Fibroblast of skin of right quadriceps (primary cell): ENCODE measurements around the gene SMCO3.
"Not testable (repeated sequence)": the region's sequence is repeated elsewhere in the genome, so short reads cannot be mapped to it uniquely, and the experiment has no call there.

ENCODE experiments used
- DNase-seq: peaks from one replicate; pipeline ENCODE4 v3.0.0-alpha.2; 2013

The SMCO3 gene

DNA sequence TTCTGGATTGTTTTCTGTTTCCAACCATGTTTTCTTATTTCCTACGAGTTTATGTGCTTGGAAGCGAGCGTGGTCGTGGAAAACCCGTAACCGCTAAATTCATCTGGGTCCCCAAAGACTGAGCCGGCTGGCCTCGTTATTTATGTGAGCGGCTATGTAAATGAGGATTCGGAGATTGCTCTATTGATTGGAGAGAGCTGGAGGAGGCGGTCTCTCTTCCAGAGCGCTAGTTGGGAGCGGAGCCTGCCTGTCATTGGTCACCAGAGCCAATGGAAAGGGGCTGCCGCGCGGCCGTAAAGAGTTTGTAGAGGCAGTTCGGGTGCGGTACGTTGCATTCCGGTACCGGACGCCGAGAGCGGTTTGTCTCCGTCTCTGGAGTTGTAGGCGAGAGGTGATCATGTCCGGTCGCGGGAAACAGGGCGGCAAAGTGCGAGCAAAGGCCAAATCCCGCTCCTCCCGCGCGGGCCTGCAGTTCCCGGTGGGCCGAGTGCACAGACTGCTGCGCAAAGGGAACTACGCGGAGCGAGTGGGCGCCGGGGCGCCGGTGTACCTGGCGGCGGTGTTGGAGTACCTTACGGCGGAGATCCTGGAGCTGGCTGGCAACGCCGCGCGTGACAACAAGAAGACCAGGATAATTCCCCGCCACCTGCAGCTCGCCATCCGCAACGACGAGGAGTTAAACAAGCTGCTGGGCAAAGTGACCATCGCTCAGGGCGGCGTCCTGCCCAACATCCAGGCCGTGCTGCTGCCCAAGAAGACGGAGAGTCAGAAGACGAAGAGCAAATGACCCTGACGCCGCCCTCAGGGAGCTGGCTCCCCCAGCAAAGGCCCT, 39.7 kb downstream of the SMCO3 start:
- DNase-seq, result peak; percentile 96

GRCh38 chr12:14773685-14774073, 40.3 kb downstream of the SMCO3 start:
- no peak for DNase-seq

DNA sequence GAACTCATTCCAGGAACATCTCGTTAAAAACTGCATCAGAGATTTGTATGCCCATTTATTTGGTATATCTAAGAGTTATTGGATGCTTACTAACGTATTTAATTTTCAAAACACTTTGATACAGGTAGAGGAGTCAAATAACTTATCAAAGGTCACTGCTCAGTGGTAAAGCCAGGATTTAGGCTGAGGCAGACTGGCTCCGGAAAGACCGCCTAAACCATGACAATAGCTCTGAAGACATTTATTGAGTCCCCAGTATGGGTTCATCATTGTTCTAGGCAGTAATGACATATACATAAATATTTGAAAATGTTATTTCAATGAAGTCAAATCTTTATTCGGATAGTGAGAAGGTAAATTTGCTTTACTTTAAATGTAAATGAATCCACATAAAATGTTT, 41.0 kb downstream of the SMCO3 start:
- DNase-seq, result no peak

GRCh38 chr12:14771651-14772137, 42.3 kb downstream of the SMCO3 start:
- no peak for DNase-seq

GRCh38 chr12:14770496-14771461, 43.2 kb downstream of the SMCO3 start:
- peak; percentile 93 for DNase-seq

DNA sequence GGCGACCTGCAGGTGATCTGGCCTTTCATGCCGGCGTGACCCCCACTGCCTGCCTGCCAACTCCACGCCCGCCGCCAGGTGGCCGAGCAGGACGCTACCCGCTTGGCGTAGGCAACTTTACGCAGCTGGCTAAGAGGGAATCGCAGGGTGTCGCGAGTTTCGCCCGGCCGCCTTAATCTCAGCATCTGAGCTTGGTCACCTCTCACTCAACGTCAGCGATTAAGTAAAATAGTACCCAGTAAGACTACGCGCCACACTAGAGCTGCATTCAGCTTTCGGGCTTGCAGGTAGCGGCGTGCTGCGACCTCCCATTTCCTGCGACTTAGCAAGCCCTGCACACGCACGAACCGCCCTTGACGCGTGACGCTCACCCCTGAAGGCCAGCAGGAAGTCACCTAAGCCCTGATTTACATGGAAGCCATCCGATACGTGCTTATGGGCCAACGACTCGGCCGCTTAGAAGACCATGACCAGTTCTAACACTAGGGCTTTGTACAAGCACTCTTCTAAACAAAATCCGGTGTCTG, 44.0 kb downstream of the SMCO3 start:
- peak; percentile 70 for DNase-seq

DNA sequence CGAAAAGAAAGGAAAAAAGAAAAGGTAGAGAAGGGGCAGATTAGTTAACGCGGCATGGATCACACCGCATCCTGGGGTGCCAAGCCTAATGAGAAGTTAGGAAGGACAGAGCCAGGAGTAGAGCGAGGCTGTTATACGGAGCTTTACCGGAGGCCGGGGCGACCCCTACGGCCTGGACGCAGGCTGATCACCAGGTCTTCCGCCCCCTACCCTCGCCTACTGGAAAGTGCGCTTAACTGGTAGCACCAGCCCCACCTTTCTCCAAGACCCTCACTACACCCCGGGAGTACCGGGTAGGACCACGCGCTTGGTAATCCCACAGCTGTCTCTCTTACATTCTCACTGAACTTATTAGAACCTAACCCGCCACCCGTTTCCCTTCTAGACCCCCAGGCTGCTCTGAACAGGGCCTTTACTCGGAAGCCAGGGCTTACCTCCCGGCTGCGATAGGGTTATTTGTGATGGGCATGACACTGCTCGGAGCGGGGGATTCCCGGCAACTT, 44.5 kb downstream of the SMCO3 start:
- no peak for DNase-seq

DNA sequence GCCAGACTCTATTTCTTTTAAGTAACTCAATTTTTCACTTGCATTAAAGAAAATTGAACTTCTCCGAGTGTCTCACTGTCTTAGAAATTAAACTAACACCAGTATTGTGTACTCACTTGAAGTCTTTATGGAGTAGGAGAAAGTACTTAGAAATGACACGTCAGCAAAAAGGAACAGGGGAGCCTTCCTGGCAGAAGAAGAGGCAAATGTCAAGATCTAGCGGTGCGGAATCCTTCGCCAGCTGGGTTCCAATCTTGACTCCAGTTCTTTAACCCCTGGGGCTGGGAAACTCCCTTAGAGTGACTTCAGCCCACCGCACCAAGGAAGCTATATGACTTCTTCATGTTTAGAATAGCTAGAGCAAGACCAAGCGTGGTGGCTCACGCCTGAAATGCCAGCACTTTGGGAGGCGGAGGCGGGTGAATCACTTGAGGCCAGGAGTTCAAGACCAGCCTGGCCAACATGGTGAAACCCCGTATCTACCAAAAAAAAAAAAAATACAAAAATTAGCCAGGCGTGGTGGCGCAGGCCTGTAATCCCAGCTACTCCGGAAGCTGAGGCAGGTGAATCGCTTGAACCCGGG, 45.1 kb downstream of the SMCO3 start:
- DNase-seq, result peak; percentile 5

- DNase-seq, result no peak
Measured at GRCh38 chr12:14767617-14768016, 46.4 kb downstream of the SMCO3 start.

DNA sequence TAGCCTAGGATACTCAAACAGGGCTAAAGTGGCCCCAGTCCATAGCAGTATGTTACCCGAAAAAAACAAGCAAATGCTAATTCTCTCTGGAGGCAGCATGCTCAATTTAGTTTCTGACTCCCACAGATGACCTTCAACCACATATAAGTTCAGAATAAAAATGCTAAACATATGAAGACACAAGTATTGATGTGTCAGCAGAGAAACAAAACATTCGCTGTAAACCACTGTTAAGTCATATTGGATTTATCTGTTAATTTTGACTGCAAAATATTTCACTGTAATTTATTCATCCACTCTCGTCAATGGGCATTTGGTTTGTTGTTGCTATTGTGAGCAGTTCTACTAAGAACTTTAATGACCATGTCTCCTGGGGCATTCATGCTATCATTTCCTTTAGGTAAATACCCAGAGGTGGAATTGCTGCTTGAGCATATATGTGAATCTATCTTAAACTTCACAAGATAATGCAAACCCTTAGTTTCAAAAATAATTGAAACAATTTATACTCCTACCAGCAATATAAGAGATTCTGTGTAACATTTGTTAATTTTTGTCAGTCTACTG, 47.2 kb downstream of the SMCO3 start:
- DNase-seq, result no peak

DNA sequence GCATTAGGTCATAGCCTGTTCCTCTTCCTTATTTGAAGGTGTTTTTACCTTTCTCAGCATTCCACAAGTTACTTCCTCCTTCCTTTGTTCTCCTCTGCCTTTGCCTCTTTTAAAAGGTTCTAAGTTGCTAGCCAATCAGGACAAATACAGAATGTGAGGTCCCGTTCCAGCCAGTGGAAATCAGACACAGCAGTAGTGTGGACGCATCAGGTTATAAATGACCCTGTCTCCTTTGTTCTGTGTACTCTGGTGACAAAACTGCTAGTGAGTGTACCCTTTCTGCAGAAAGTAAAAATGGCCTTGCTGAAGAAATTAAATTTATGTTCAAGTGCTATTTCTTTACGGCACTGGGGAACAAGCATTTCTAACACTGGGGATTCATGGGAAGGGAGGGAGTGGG, 48.0 kb downstream of the SMCO3 start:
- DNase-seq, result not testable (repeated sequence)

- no peak for DNase-seq
Measured at GRCh38 chr12:14765398-14765797, 48.6 kb downstream of the SMCO3 start.

GRCh38 chr12:14759711-14760280, 54.2 kb downstream of the SMCO3 start:
- not testable (repeated sequence) for DNase-seq

DNA sequence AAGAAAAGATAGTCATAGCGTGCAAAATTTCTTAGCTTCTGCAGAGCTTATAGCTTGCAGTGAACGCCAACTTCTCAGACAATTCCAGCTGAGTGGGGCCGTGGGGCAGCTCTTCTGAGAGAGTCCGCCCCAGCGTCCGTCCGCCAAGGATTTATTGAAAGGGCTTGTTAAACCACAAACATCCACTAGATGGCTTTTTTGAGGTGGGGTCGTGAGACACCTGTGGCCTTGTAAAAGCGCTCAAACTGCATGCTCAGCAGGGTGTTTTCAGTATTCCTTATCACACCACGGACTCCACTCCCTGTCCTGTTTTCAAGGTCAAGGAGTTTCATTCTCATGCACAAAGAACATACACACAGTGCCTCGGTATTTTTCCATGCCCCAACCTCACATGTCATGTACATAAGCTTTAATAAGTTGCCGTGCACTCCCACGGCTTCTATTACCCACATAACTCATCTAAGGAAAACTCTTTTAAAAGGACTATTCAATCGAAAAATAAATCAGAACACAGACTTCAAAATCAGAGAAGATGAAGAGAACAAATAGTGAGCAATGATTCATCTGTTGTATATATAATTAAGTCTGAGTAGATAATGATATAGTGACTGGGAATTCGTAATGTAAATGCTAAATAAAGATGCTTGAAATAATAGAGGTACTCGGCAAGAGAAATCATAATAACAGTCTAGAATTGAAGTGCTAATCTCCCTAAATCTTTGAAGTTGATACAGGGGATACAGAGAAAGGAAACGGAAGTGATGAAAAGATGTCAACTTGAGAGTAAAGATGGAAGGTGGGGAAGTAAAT, 57.4 kb downstream of the SMCO3 start:
- DNase-seq, result no peak
